ENCODE data around the gene HOXC10.
A peak's percentile ranks its signal among the peaks of the same experiment; 100 is the strongest.

Gene HOXC10

GRCh38 chr12:53984901-53985691, at the start of gene HOXC10:
Gene HOXC10 (plus strand): TSS chr12:53985146. CDS start chr12:53985260, 114 bp downstream.
- DNase-seq, result peak; percentile 93
- in situ Hi-C loops (cut with MboI; ENCODE audit: low pct_unique_long_range_greater_than_20kb, low sequenced_read_pairs), result no loop called here

- no peak for DNase-seq
- in situ Hi-C loops (cut with MboI; ENCODE audit: low pct_unique_long_range_greater_than_20kb, low sequenced_read_pairs), result no loop called here
Measured at GRCh38 chr12:53935383-53936341, 49.3 kb upstream of the HOXC10 start.

- in situ Hi-C loops (cut with MboI; ENCODE audit: low pct_unique_long_range_greater_than_20kb, low sequenced_read_pairs), result no loop called here
- no peak for DNase-seq
Measured at GRCh38 chr12:53937099-53937498, 47.8 kb upstream of the HOXC10 start.

- in situ Hi-C loops (cut with MboI; ENCODE audit: low pct_unique_long_range_greater_than_20kb, low sequenced_read_pairs), result no loop called here
Measured at GRCh38 chr12:53937596-53938325, 47.2 kb upstream of the HOXC10 start.

GRCh38 chr12:53938326-53939140, 46.4 kb upstream of the HOXC10 start, which contains the start of gene HOXC13:
Gene HOXC13 (plus strand): TSS chr12:53938831. CDS start chr12:53938907, 76 bp downstream.
- in situ Hi-C loops (cut with MboI; ENCODE audit: low pct_unique_long_range_greater_than_20kb, low sequenced_read_pairs), result no loop called here
- peak; percentile 42 for DNase-seq

More at GRCh38 chr12:53937596-53938325, 47.2 kb upstream of the HOXC10 start:
- DNase-seq, result no peak

GRCh38 chr12:53939141-53940108, 45.5 kb upstream of the HOXC10 start:
- in situ Hi-C loops (cut with MboI; ENCODE audit: low pct_unique_long_range_greater_than_20kb, low sequenced_read_pairs), result no loop called here

GRCh38 chr12:53940443-53941014, 44.4 kb upstream of the HOXC10 start:
- in situ Hi-C loops (cut with MboI; ENCODE audit: low pct_unique_long_range_greater_than_20kb, low sequenced_read_pairs), result no loop called here

More at GRCh38 chr12:53939141-53940108, 45.5 kb upstream of the HOXC10 start:
- DNase-seq, result no peak

GRCh38 chr12:53941187-53941586, 43.8 kb upstream of the HOXC10 start:
- DNase-seq, result no peak
- in situ Hi-C loops (cut with MboI; ENCODE audit: low pct_unique_long_range_greater_than_20kb, low sequenced_read_pairs), result no loop called here

More at GRCh38 chr12:53940443-53941014, 44.4 kb upstream of the HOXC10 start:
- no peak for DNase-seq

- no peak for DNase-seq
- in situ Hi-C loops (cut with MboI; ENCODE audit: low pct_unique_long_range_greater_than_20kb, low sequenced_read_pairs), result no loop called here
Measured at GRCh38 chr12:53941750-53942149, 43.2 kb upstream of the HOXC10 start.

GRCh38 chr12:53942467-53942997, 42.4 kb upstream of the HOXC10 start:
- no peak for DNase-seq
- in situ Hi-C loops (cut with MboI; ENCODE audit: low pct_unique_long_range_greater_than_20kb, low sequenced_read_pairs), result no loop called here

GRCh38 chr12:53944209-53944608, 40.7 kb upstream of the HOXC10 start:
- in situ Hi-C loops (cut with MboI; ENCODE audit: low pct_unique_long_range_greater_than_20kb, low sequenced_read_pairs), result no loop called here
- no peak for DNase-seq

GRCh38 chr12:53944907-53945847, 39.8 kb upstream of the HOXC10 start:
- no peak for DNase-seq

GRCh38 chr12:53947743-53948142, 37.2 kb upstream of the HOXC10 start:
- DNase-seq, result no peak
- in situ Hi-C loops (cut with MboI; ENCODE audit: low pct_unique_long_range_greater_than_20kb, low sequenced_read_pairs), result no loop called here

More at GRCh38 chr12:53944907-53945847, 39.8 kb upstream of the HOXC10 start:
- in situ Hi-C loops (cut with MboI; ENCODE audit: low pct_unique_long_range_greater_than_20kb, low sequenced_read_pairs), result no loop called here

GRCh38 chr12:53948650-53949593, 36.0 kb upstream of the HOXC10 start:
- in situ Hi-C loops (cut with MboI; ENCODE audit: low pct_unique_long_range_greater_than_20kb, low sequenced_read_pairs), result no loop called here

More at GRCh38 chr12:53948650-53949593, 36.0 kb upstream of the HOXC10 start:
- DNase-seq, result peak; percentile 49
